ENCODE measurements around the gene PCDH17.

Gene PCDH17

DNA sequence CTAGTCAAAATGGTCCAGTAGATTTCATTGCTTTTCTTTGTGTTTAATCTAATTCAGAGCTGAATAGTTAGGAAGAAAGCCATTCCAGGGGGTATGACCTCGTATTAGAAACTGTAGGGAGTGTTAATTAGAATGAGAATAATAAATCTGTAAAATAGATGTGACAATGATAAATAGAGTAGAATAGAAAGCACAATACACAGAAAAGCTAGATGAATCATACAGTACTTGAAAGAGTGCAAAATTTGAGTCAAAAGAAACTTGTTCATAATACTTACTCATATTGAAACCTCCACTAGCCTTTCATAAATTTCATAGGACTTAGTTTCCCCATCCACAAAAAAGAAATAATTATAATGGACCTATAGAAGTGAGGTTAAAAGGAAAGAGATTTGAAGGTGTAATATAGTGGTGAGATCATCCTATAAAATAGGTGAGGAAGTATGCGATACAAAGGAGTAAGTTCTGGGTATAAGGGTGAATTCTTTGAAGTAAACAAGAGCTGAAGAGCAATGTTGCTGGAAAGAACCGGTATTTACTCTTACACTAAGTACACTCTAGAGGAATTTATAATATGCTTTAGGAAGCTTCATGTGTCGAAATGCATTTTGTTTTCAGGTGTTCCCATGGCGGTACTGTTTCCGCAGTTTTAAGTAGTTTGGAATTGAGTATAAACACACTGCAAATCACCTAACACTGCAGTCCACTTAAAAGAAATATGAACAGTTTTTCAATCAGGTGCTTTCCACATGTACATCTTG lies 21.9 kb downstream of the PCDH17 start:
- Histone ChIP-seq H3K27ac (ENCODE audit: low read length) (no peak overlapping the region), H3K9ac (ENCODE audit: low read depth, low read length) (no peak overlapping the region), H4K20me1 (ENCODE audit: insufficient read depth, low read length) (no peaks in the 10 kb centered on the region), H3K4me1 (ENCODE audit: insufficient read depth, low read length) (no peaks in the 10 kb centered on the region), H3K27me3 (ENCODE audit: insufficient read depth, low read length, poor library complexity) (no peaks in the 10 kb centered on the region), H2AFZ (ENCODE audit: low read depth, low read length) (no peak overlapping the region), H3K4me3 (ENCODE audit: low read depth in 1 of 2, low read length in 2 of 2) (no peak overlapping the region), H3K9me3 (ENCODE audit: insufficient read depth, low read length, severe bottlenecking) (no peaks in the 10 kb centered on the region), H3K79me2 (ENCODE audit: insufficient read depth, low read length) (no peaks in the 10 kb centered on the region), H3K36me3 (ENCODE audit: insufficient read depth, low read length) (no peaks in the 10 kb centered on the region), H3K4me2 (ENCODE audit: insufficient read depth, low read length) (no peak overlapping the region)
- ATAC-seq (ENCODE audit: insufficient read depth, low read depth): no peak
- DNase-seq: no peak
- no peak for TF ChIP-seq EZH2 (IDR thresholded peaks at IDR 0.05; ENCODE audit: borderline replicate concordance, low read depth, low read length, severe bottlenecking)
- TF ChIP-seq, protein P1, sequence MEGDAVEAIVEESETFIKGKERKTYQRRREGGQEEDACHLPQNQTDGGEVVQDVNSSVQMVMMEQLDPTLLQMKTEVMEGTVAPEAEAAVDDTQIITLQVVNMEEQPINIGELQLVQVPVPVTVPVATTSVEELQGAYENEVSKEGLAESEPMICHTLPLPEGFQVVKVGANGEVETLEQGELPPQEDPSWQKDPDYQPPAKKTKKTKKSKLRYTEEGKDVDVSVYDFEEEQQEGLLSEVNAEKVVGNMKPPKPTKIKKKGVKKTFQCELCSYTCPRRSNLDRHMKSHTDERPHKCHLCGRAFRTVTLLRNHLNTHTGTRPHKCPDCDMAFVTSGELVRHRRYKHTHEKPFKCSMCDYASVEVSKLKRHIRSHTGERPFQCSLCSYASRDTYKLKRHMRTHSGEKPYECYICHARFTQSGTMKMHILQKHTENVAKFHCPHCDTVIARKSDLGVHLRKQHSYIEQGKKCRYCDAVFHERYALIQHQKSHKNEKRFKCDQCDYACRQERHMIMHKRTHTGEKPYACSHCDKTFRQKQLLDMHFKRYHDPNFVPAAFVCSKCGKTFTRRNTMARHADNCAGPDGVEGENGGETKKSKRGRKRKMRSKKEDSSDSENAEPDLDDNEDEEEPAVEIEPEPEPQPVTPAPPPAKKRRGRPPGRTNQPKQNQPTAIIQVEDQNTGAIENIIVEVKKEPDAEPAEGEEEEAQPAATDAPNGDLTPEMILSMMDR (IDR thresholded peaks at IDR 0.05; ENCODE audit: borderline replicate concordance, extremely low read depth, low read length, poor library complexity, severe bottlenecking): no peak

- Histone ChIP-seq H3K4me2 (ENCODE audit: insufficient read depth, low read length) (no peak overlapping the region), H3K9ac (ENCODE audit: low read depth, low read length) (no peak overlapping the region), H3K27me3 (ENCODE audit: insufficient read depth, low read length, poor library complexity) (no peaks in the 10 kb centered on the region), H3K36me3 (ENCODE audit: insufficient read depth, low read length) (no peaks in the 10 kb centered on the region), H2AFZ (ENCODE audit: low read depth, low read length) (no peak overlapping the region), H3K4me3 (ENCODE audit: low read depth in 1 of 2, low read length in 2 of 2) (no peak overlapping the region), H3K9me3 (ENCODE audit: insufficient read depth, low read length, severe bottlenecking) (no peaks in the 10 kb centered on the region), H3K79me2 (ENCODE audit: insufficient read depth, low read length) (no peaks in the 10 kb centered on the region), H4K20me1 (ENCODE audit: insufficient read depth, low read length) (no peaks in the 10 kb centered on the region), H3K4me1 (ENCODE audit: insufficient read depth, low read length) (no peaks in the 10 kb centered on the region), H3K27ac (ENCODE audit: low read length) (no peak overlapping the region)
- DNase-seq (no peak), ATAC-seq (ENCODE audit: insufficient read depth, low read depth) (no peak)
- TF ChIP-seq, protein P1 (IDR thresholded peaks at IDR 0.05; ENCODE audit: borderline replicate concordance, extremely low read depth, low read length, poor library complexity, severe bottlenecking): no peak
- TF ChIP-seq EZH2 (IDR thresholded peaks at IDR 0.05; ENCODE audit: borderline replicate concordance, low read depth, low read length, severe bottlenecking): no peak
Measured at GRCh38 chr13:57665481-57665880, 33.9 kb downstream of the PCDH17 start.

- Histone ChIP-seq H3K36me3 (ENCODE audit: insufficient read depth, low read length) (no peaks in the 10 kb centered on the region), H3K4me1 (ENCODE audit: insufficient read depth, low read length) (no peaks in the 10 kb centered on the region), H2AFZ (ENCODE audit: low read depth, low read length) (no peak overlapping the region), H3K9ac (ENCODE audit: low read depth, low read length) (no peak overlapping the region), H3K9me3 (ENCODE audit: insufficient read depth, low read length, severe bottlenecking) (no peaks in the 10 kb centered on the region), H3K79me2 (ENCODE audit: insufficient read depth, low read length) (no peaks in the 10 kb centered on the region), H3K27me3 (ENCODE audit: insufficient read depth, low read length, poor library complexity) (no peaks in the 10 kb centered on the region), H3K27ac (ENCODE audit: low read length) (no peak overlapping the region), H3K4me2 (ENCODE audit: insufficient read depth, low read length) (no peak overlapping the region), H4K20me1 (ENCODE audit: insufficient read depth, low read length) (no peaks in the 10 kb centered on the region), H3K4me3 (ENCODE audit: low read depth in 1 of 2, low read length in 2 of 2) (no peak overlapping the region)
- TF ChIP-seq, protein P1 (IDR thresholded peaks at IDR 0.05; ENCODE audit: borderline replicate concordance, extremely low read depth, low read length, poor library complexity, severe bottlenecking): no peak
- TF ChIP-seq EZH2 (IDR thresholded peaks at IDR 0.05; ENCODE audit: borderline replicate concordance, low read depth, low read length, severe bottlenecking): no peak
- DNase-seq (no peak), ATAC-seq (ENCODE audit: insufficient read depth, low read depth) (no peak)
Measured at GRCh38 chr13:57666131-57666953, 34.8 kb downstream of the PCDH17 start.
